ENCODE data around the gene FBXO24.

FBXO24 gene

DNA sequence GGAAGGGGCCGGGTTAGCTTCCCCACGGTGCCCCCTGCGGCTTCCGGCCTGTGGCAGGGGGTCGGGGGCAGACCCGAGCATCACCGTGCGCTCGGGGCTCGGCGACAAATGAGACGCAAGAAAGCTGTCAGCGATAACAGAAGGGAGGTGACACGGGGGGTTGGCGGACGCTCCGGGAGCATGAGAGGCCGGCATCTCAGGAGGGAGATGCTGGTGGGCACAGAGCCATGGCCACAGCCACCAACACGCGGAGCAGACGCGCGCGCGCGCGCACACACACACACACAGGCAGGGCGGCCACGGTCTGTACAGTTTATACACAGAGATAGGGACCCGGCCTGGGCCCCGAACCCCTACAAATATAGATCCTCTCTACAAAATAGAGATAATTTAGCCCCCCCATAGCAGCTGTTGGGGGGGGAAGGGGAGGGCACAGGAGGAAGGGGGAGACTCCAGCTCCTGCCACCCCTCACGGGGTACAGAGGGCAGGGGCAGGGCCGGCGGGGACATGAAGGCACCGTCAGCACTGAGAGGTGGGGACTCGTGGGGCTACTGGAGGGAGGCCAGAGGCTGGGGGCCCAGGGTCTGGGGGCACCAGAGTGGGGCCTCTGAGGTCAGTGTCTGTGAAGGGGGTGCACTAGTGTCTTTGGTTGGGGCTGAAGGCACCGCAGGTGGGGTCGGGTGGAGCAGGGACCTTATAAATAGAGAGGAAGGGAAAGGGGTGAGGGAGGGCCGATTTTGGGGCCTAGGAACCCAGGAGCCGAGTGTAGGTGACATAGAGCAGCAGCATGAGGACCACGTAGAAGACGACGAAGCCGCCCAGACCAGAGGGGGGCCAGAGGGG is 11.5 kb upstream of the FBXO24 start:
- DNase-seq (ENCODE audit: low read depth) = no peak

DNA sequence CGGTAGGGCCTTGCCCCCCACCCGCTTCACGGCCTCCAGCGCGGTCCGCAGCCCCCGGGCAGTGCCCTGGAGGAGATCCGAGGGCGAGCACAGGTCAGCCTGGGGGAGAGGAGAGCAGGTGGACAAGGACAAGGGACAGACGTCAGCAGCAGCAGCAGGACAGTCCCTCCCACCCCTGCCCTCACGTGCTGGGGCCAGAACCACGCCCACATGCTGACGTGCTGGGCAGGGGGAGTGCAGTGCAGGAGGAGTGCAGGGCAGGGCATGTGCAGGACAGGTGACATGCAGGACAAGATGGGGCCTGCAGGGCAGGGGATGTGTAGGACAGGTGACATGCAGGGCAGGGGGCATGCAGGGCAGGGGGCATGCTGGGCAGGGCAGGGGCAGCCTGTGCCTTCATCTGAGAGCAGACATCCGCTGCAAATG is 10.9 kb upstream of the FBXO24 start:
- no peak for DNase-seq (ENCODE audit: low read depth)

DNA sequence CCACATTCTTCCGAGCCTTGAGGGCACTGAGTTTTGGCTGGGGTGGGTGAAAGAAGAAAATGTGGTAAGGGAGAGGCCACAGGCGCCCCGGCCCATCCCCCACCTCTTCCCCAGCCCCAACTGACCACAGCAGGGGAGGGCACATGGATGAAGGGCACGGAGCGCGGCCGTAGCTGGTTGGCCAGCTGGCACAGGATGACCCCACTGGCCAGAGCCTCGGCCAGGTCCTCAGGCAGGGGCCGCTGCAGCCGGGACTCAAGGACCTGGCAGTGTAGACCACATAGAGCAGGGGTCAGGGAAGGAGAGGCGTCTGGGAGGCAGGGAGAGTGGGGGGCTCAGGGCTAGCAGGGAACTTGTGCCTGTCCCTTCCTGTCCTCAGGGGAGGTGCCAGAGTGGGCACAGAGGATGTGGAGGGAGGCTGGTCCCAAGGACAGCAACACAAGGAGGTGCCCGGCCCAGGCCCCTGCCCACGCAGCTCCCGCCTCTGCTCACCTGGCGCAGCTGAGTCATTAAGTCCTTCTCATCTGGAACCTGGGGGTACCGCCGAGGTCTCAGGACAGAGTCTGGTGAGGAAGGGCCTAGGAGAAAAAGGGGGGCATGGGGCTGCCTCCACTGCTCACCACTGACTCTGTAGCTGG is 10.3 kb upstream of the FBXO24 start:
- no peak for DNase-seq (ENCODE audit: low read depth)

DNA sequence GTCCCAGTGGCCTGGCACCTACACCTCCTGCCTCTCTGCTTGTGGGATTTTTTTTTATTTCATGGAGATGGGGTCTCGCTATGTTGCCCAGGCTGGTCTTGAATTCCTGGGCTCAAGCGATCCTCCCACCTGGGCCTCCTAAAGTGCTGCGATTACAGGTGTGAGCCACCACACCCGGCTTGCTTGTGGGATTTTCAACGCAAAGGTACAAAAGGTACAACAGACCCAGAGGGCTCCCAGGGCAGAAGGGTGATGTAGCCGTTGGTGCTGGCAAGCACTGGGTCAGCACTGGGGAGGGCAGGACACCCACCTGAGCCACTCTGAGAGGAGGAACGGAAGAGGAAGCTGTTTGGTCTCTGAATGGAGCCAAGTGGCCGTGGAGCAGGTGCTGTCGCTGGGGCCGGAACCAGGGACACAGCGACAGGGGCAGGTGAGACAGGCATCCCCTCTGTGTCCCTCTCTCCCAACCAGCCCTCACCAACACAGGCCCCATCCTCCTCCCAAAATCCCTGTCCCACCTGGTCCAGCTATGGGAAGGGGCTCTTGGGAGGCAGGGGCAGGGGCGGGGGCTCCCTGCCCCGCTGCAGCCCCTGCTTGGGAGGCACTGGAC is 9.6 kb upstream of the FBXO24 start:
- no peak for DNase-seq (ENCODE audit: low read depth)

DNA sequence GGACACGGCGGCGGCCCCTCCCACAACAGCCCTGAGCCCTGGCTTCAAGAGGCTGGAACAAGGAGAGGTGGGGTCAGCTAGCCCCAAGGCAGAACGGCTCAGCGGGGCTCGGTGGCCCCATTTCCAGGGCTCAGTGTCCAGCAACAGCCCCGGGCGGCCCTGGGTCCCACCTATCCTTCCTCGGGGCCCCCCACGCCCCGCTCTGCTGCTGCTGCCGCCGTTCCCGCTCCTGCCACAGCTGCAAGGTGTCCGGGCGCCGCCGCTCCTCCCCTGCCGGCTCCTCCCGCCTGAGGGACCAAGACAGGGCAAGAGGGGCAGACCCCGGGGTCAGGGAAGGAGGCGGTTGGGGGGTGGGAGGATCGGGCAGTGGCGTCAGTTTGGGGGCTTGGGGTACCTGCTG is 9.0 kb upstream of the FBXO24 start:
- DNase-seq (ENCODE audit: low read depth) = no peak

DNA sequence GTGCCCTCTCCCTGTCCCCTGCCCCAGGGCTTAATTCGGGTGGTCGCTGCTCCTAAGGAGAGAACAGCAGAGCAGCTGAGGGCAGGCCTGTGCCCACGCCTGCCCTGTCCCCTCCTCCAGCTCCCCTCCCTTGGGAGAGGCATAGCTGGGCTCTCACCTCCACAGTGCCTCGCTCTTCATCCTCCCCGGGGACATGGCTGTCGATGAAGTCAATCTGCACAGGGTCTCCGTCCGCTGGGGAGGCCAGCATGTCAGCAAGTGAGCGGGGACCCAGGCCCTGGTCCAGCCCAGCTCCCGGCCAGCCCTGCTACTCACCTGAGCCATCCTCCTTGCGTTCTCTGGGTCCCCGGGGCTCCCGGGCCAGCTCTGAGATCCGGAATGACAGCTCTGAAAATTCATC is 8.6 kb upstream of the FBXO24 start:
- DNase-seq (ENCODE audit: low read depth) = no peak

DNA sequence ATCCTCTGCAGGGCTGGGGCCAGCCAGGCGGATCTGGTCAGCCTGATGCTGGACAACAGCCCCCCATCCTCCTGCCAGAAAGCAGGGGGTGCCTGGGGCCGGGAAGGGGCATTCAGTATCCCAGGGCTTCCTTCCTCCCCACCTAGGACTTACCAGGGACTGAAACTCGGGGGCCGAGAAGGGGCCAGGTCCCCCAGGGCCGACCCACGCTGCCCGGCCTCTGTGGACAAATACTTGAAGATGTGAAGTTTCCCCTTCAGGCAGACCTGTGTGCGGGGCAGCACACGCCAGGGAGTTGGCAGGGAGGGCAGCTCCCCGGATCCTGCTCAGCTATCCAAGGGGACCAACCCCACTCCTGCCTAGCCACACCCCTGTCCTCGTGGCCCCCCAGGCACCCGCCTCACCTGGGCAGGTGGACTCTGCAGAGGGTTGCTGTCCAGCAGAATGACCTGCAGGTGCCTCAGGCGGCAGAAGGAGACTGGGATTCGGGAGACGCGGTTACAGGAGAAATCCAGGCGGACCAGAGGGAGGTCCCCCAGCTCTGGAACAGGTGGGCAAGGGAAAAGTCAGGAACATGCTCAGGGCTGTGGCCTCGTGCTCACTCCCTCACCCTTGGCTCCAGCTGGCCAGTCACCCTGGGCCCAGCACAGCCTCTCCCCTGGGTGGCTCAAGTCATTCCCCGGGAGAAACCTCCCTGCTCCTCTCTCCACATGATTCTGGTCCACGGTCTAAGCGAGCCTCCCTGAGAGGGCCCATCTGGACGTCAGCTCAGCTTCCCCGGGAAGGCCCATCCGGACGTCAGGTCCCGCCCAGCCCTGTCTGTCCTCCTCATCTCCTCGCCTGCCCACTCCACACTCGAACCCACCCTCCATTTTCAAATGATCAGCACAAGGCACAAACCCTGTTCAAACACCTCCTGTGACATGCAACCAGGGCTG is 7.6 kb upstream of the FBXO24 start:
- DNase-seq (ENCODE audit: low read depth) = no peak

DNA sequence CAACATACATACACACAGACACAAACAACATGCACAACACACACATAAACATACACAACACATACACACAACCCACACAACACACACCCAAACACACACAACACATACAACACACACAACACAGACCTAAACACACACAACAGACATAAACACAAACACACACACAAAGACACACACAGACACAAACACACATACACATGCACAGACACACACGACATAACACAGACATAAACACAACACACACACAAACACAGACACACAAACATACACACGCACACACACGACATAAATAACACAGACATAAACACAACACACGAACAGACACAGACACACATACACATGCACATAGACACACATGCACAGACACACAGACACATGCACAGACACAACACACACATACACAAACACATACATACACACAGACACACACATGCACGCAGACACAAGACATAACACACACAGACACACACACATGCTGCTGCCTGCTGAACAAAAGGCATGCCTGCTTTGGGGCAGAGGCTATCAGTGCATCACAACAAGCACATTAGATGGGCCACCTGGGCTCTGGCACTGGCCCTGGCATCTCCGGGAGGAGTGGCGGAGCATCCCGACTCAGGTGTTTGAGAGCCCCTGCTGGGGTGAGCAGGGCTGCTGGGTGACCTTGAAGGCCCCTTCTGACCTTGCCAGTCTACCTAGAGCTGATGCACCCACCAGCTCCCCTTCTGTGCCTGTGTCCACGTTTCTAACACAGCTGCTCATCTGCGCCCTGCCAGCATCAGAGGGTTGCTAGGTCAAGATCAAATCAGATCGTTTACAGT is 5.5 kb upstream of the FBXO24 start:
- no peak for DNase-seq (ENCODE audit: low read depth)

DNA sequence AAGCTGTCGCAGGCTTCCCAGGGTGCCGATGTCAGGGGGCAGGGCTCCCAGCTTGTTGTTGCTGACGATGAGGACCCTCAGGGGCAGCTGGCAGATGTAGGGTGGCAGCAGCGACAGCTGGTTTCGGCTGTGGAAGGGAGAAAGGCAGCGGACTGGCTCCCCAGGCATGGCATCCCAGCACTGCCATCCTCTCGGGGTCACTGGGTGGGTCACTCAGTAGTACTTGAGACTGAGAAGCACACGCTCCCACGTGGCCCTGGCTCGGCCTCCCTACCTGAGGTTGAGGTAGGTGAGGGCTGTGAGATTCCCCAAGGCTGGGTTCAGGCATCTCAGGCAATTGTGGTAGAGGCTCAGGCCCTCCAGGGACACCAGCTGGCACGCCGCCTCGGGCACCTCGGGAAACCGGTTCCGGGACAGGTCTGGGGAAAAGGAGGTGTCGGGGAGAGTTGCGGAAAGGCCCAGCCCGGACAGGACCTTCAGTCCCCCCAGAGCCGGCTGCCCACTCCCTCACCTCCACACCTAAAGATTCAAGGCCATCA is 4.0 kb upstream of the FBXO24 start:
- no peak for DNase-seq (ENCODE audit: low read depth)

DNA sequence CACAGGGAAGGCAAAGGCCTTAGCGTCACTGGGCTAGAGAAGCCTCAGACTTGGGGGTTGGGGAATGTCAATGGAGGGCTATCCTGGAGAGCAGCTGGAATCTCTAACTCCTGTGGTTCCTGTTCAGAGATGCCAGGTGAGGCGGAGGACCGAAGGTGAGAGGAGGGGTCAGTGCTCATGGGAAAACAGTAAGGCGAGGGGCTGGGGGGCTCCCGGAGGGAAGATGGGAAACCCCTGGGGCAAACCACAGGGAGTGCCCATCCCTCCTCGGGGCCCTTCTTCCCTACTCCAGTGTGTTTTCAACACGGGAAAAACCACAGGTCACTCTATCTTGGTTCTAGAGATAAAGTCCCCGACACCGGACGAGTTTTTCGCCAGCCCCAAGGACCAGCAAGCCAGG is 3.5 kb upstream of the FBXO24 start:
- DNase-seq (ENCODE audit: low read depth) = no peak

DNA sequence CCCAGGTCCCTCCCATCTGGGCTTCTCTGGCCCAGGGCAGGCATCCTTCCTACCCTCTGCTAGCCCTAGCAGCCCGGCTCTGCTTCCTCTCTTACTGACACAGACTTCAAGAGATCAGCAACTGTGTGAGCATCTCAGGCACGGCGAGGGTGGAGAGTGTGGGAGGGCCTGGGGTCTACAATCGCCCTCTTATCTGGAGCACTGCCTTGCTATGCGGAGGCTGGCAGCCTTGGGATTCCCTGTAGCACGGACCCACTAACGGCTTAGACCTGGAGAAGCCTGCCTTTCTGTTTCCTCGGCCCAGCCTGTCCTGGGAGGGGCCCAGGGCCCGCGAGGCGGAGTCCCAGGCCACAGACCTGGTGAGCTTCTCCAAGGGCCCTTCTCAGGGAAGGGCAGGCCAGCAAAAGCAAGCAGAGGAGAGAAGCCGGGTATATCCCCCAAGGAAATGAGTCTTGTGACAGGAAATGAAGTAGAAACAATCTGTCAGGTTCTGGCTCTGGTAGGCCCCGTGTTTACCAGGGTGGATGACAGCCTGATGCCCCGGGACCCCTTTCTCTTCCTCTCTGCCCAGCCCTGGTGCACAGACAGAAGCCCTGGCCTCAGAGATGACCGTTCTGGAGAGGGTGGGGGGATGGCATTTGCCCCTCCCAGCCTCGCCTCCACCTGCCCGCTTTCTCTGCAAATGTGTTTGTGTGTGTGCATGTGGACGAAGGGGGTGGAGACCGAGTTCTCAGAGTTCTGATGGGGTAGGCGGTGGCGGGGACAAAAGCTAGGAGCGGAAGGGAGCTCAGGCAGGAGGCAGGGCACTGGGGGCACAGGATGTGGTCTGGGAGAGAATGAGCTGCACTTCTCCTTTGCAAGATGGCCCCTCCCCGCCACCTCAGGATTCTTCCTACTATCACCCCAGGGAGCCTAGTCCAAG is 2.7 kb upstream of the FBXO24 start:
- DNase-seq (ENCODE audit: low read depth) = peak; percentile 60

DNA sequence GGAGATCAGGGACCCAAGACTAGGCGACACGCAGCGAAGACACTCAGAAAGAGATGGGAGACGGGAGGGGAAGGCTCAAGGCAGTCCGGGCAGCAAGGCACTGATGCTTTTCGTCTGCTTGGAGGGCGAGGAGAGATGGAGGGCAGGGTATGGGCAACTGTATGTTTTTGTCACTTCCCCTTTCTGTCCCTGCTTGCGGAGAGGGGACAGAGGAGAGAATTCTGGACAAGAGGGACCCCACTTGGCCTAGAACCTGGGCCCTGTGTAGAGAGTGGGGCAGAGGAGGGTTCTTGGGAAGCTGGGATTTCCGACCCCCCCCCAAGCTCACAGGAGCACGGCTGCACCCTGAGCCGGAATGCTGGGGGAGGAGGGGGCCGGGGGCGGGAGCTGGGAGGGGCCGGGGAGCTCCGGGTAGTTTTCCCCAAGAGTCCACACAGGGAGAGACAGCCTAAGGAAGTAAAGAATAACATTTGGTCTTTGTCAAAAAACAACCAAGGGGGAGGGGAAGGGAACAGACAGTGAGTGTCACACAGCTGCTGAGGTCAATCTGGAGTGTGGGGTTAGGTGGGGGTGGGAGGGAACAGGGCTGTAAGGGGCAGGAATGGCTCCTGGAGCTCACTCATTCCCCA is 2.0 kb upstream of the FBXO24 start:
- DNase-seq (ENCODE audit: low read depth) = no peak

DNA sequence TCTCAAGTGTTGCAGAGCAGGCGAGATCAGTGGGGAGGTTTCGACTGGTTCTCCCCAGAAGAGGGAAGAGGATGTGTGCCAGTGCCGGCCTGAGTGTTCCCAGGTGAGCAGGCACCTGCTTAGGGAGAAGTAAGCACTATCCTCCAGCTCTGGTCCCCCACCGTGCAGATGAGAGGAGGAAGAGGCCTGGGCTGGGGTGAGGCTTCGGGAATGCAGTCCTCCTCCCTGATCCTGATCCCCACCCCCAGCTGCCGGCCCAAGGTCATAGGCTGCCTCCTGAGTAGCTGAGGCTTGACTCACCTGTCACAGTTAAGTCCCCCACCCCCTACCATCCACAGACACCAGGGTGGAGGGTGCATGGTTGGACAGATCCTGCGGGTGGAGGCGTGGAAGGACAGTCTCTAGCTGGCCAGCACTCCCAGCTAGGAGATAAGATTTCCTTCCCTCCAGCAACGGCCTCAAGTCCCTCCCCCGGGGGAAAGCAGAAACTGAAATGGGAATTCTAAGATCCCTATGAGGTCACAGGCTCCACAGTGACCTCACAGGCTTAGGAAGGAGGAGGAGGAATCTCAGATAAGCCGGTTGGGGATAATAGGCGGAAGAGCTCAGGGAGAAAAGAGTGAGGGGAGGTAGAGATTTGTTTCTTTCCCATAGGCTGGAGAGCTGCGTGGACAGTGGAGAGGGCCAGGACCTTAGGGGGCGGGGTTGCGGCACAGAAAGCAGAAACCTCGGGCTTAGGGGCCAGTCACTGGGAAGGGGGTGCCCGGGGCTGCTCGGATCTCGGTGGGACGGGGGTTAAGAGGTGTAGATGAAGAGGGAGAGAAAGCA is 1.2 kb upstream of the FBXO24 start:
- no peak for DNase-seq (ENCODE audit: low read depth)

DNA sequence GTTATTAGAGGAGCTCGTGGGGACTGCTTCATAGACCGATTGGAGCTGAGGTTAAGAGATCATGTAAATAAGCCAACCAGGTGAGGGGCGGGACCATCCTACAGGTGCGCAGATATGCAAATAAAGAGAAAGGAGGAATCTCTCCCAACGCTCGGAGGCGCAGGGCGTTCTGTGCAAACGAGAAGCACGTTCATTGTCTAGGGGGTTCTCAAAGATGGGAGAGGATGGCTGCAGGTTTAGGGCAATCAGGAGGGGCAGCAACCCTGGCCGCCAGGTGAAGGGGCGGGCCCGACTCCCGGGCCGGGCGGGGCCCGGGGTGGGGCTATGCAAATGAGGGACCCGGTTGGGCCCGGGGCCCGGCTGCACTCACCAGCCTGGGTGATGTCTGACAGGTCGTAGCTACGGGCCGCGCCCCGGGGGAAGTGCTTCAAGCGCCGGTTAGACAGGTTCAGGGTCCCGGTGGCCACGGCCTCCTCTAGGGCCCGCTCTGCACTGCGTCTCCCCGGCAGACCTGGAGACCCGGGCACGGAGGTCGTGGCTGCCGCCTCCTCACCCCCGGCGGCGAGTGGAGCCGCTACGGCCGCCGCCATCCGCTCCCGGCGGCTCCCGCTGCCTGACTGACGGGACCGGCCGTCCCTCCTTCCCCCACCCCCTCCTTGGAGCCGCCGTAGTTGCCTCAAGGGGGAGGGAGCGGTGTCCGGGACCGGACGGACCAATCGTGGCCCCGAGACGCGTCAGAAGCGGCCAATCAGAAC is 440 bp upstream of the FBXO24 start, which contains the start of gene LRCH4:
LRCH4 (minus strand) TSS at position 619 of the 755 bp plus-strand sequence; CDS start at position 590, 29 bp downstream.
- DNase-seq (ENCODE audit: low read depth) = no peak

DNA sequence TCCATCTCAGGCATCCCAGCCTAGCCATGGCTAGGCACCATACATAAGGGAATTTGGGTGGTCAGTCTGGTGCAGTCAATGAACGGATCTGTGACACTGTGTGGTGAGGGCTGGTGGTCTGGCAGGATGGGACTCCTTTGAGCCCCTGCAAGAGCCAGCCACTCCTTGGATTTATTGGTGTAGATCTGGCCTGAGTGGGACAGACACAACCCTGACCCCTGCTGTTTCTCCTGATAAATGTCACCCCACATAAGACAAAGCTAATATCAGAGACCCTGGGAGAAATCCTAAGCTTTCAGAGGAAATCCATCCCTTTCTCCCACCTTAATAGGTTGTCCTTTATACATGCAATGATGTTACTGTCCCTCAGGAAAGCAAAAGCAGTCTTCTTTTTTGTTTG is 2.3 kb downstream of the FBXO24 start:
- DNase-seq (ENCODE audit: low read depth) = no peak

DNA sequence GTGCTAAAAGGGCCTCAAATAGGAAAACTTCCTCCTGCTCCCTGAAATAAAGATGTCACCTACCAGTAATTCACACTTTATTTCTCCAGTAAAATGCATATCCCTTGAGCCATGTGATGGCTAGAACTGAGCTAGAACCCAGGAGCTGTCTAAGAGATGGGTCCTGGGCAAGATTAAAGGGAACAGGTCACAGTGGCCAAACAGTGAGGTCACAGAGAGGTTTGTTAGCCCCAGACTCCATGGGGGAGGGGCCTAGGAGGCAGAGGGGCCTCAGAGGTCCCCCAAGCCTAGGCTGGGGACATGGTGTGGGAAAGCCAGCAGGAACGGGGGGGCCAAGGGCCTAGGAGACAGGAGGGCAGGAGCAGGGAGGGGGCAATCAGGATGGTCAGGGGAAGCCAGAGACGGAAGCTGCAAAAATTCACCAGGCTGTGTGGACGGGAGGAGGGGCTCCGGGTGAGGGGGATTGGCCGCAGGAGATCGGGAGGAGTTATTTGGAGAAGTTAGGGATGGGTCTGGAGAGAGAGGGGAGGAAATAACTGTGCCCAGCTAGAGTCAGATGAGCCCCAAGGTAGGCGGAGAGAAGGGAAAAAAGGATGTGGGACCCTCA is 3.3 kb downstream of the FBXO24 start:
- no peak for DNase-seq (ENCODE audit: low read depth)

DNA sequence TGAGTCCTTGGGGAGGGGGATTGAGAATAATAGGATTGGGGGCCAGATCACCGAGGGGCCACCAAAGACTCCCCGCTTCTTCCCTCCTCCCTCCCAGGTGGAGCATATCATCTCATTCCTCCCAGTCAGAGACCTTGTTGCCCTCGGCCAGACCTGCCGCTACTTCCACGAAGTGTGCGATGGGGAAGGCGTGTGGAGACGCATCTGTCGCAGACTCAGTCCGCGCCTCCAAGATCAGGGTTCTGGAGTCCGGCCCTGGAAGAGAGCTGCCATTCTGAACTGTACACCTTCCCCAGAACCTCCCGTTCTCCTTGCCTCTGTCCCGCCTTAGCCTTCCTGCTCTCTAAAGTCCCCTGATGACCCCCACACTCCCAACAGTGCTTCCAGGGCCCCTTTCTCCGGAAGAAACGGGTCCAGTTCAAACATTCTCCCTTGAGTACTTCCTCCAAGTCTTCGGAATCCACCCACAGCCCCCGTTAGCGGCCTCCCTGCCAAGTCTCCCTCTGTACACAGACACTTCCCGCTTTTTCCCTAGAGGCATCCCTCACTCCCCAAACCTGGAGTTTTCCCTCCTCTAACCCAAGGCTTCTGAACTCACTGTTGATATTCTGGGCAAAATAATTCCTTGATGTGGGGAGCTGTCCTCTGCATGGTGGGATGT is 4.1 kb downstream of the FBXO24 start:
- no peak for DNase-seq (ENCODE audit: low read depth)
